DND-41 (cell line): ENCODE measurements around the gene PTPRN2.

ENCODE experiments used
- EZH2 ChIP-seq: IDR thresholded peaks from 3 replicates; pipeline ENCODE4 v1.6.1; 2012; ENCODE audit warnings: borderline replicate concordance, low read depth, mild to moderate bottlenecking, moderate library complexity, low read length, inconsistent platforms; ENCODE audit not compliant: severe bottlenecking
- TF ChIP-seq, protein P1 (sequence below): IDR thresholded peaks from 2 replicates; pipeline ENCODE4 v1.5.1; 2012; ENCODE audit warnings: borderline replicate concordance, low read length, moderate library complexity, mild to moderate bottlenecking; ENCODE audit not compliant: poor library complexity, severe bottlenecking; ENCODE audit errors: extremely low read depth

DNA sequence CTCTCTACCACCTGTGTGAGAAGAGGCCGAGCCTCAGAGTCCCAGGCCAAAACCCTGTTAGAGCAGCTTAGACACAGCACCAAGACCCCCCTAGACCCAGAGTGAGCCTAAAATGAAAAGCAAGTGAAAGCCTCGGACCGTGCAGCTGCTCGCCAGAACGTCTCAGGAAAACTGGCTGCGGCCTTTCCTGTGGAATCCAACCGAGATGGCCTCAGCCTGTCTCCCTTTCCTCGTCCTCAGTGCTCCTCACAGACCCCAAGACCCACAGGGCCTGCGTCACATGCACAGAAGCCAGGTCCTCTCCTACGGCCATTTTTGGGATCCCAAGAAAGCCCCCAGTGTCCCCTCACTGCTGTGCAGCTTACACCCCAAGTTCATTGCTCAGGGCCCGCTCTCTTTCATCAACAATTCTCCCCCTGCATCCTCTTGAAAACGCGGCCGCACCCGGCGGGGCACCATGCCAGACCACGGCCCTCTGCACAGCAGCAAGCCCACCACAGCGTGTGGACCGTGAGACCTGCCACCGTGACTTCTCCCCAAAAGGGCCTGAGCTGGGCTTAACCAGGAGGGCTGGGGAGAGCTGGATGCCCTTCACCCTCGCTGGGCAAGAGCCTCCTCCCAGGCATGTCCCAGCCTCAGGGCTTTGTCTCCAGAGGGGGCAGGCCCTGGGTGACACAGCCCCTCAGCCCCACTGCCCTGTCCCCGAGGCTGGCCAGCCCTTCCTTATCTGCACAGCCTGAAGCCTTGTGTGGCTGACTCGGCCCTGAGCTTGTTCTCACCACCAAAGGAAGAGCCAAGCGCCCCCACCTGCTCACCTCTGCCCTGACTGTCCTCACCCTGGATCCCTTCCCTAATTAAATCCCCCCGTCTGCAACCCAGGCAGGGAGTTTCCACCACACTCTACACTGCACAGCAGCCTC, 142.9 kb downstream of the PTPRN2 start:
- TF ChIP-seq EZH2: no peak
- TF ChIP-seq, protein P1, sequence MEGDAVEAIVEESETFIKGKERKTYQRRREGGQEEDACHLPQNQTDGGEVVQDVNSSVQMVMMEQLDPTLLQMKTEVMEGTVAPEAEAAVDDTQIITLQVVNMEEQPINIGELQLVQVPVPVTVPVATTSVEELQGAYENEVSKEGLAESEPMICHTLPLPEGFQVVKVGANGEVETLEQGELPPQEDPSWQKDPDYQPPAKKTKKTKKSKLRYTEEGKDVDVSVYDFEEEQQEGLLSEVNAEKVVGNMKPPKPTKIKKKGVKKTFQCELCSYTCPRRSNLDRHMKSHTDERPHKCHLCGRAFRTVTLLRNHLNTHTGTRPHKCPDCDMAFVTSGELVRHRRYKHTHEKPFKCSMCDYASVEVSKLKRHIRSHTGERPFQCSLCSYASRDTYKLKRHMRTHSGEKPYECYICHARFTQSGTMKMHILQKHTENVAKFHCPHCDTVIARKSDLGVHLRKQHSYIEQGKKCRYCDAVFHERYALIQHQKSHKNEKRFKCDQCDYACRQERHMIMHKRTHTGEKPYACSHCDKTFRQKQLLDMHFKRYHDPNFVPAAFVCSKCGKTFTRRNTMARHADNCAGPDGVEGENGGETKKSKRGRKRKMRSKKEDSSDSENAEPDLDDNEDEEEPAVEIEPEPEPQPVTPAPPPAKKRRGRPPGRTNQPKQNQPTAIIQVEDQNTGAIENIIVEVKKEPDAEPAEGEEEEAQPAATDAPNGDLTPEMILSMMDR: no peak
